GM23248 (cell line): Measurements from ENCODE around the gene ZNF679. TPM values are rescaled to one million over a fixed set of nuclear protein-coding genes. Genes with fewer than 3 reads are reported as not detected.
"Not testable (repeated sequence)": the region's sequence is repeated elsewhere in the genome, so short reads cannot be mapped to it uniquely, and the experiment has no call there.

Source experiments
- DNase-seq: peaks from one replicate; pipeline ENCODE4 v3.0.0-alpha.2; 2015
- H2AFZ ChIP-seq: fragments of 200-600 bp; sonication (generic); 2 replicates; pipeline ENCODE4 v1.6.1; 2016; ENCODE audit warnings: antibody characterized with exemption
- H3F3A ChIP-seq: fragments of 200-600 bp; sonication (generic); 2 replicates; pipeline ENCODE4 v1.6.1; 2016; ENCODE audit warnings: mild to moderate bottlenecking, antibody characterized with exemption, mixed run types; ENCODE audit not compliant: insufficient read depth
- H3K27ac ChIP-seq: fragments of 200-600 bp; sonication (generic); 2 replicates; pipeline ENCODE4 v1.5.1; 2016; ENCODE audit warnings: mild to moderate bottlenecking
- H3K27me3 ChIP-seq: fragments of 200-600 bp; sonication (generic); replicated peaks from 2 replicates; pipeline ENCODE4 v1.6.1; 2016; ENCODE audit warnings: mild to moderate bottlenecking; ENCODE audit not compliant: insufficient read depth
- H3K36me3 ChIP-seq: fragments of 200-600 bp; sonication (generic); 2 replicates; pipeline ENCODE4 v1.6.1; 2016; ENCODE audit warnings: low read depth, mild to moderate bottlenecking
- H3K4me1 ChIP-seq: fragments of 200-600 bp; sonication (generic); 2 replicates; pipeline ENCODE4 v1.6.1; 2016; ENCODE audit warnings: mild to moderate bottlenecking; ENCODE audit not compliant: insufficient read depth
- H3K4me2 ChIP-seq: fragments of 200-600 bp; sonication (generic); one replicate; pipeline ENCODE4 v1.6.1; 2016; ENCODE audit warnings: mild to moderate bottlenecking; ENCODE audit not compliant: unreplicated experiment
- H3K4me3 ChIP-seq: fragments of 200-600 bp; sonication (generic); 2 replicates; pipeline ENCODE4 v1.5.1; 2016; ENCODE audit warnings: mild to moderate bottlenecking
- H3K79me2 ChIP-seq: fragments of 200-600 bp; sonication (generic); 2 replicates; pipeline ENCODE4 v1.6.1; 2016; ENCODE audit warnings: mild to moderate bottlenecking; ENCODE audit not compliant: insufficient read depth
- H3K9ac ChIP-seq: fragments of 200-600 bp; sonication (generic); 2 replicates; pipeline ENCODE4 v1.6.1; 2016; ENCODE audit warnings: mild to moderate bottlenecking
- H3K9me2 ChIP-seq: fragments of 200-600 bp; sonication (generic); 2 replicates; pipeline ENCODE4 v1.6.1; 2016; ENCODE audit warnings: mixed run types, mild to moderate bottlenecking, moderate library complexity; ENCODE audit not compliant: insufficient read depth
- H3K9me3 ChIP-seq: fragments of 200-600 bp; sonication (generic); one replicate; pipeline ENCODE4 v1.6.1; 2017; ENCODE audit warnings: low read depth
- H4K20me1 ChIP-seq: fragments of 200-600 bp; sonication (generic); 2 replicates; pipeline ENCODE4 v1.6.0; 2016; ENCODE audit not compliant: insufficient read depth
- EZH2 ChIP-seq: fragments of 200-600 bp; sonication (generic); IDR thresholded peaks from 2 replicates; pipeline ENCODE4 v1.6.1; 2018; ENCODE audit warnings: antibody characterized with exemption, mild to moderate bottlenecking; ENCODE audit not compliant: insufficient read depth, poor library complexity, severe bottlenecking
- EZH2phosphoT487 ChIP-seq: fragments of 200-600 bp; sonication (generic); IDR thresholded peaks from 2 replicates; pipeline ENCODE4 v1.6.1; 2018; ENCODE audit warnings: antibody characterized with exemption, moderate library complexity, mild to moderate bottlenecking, low read depth; ENCODE audit not compliant: insufficient read depth
- WGBS, 2 experiments: methylation state at CpG; one replicate each; pipeline ENCODE4 v1.1.6; 2015 to 2017; ENCODE audit warnings: low lambda C conversion rate in 2 of 2, low coverage in 1 of 2; ENCODE audit errors: missing lambda C conversion rate in 2 of 2; 5-methylcytosine and 5-hydroxymethylcytosine counted together
- in situ Hi-C: fragments of 300-500 bp; cut with MboI; formaldehyde crosslinking; loops from 2 replicates; pipeline ENCODE4 v1.15.0; 2020
- polyA plus RNA-seq: library from polyadenylated mRNA; unstranded; fragments of >200 nt; fragmentation: Nextera tagmentation; extraction: Ambion mirVana; gene quantifications from 2 replicates; pipeline ENCODE4 v1.2.1, GENCODE V29; 2016
- total RNA-seq: library from RNA; depleted of rRNA; stranded (reverse); fragments of >200 nt; shearing (Covaris generic); gene quantifications from 2 replicates; pipeline ENCODE4 v1.2.3, GENCODE V29; 2014; rRNA removed

Gene ZNF679
- not detected in 2 replicates for total RNA-seq
- not detected in 2 replicates for polyA plus RNA-seq

GRCh38 chr7:64228174-64228573 lies at the start of gene ZNF679:
Gene ZNF679 (plus strand): TSS chr7:64228474. CDS start chr7:64249118, 20,644 bp downstream.
- H3K27ac ChIP-seq, H3K9me2 ChIP-seq, in situ Hi-C loops, H3K79me2 ChIP-seq, H3K36me3 ChIP-seq, H3K9ac ChIP-seq, H3F3A ChIP-seq, DNase-seq, H3K27me3 ChIP-seq, H3K9me3 ChIP-seq, H3K4me1 ChIP-seq, H4K20me1 ChIP-seq, H2AFZ ChIP-seq, H3K4me2 ChIP-seq, H3K4me3 ChIP-seq: not testable (repeated sequence)
- 24 to 27% methylated on average over 1 of the region's 1 CpG for WGBS, 2 experiments

DNA sequence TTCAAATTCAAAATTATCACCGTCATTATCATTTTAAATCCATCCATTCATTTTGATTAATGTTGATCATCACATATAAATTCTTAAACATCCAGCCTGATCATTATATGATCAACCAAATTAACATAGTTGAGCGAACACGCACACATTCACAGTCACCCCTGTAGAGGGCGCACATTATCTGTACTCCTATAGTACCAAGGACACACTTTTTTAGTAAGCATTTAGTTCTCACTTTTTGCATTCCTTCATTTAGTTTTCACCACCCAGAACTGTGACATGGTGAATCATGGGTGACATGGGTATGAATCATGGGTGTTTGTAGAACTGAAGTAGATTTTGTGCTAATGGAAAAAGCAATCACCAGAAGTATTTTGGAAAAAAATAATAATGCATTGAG lies 47.3 kb upstream of the ZNF679 start:
- H3K79me2 ChIP-seq: no peaks in the 10 kb centered on the region
- no peaks in the 10 kb centered on the region for H3K9me3 ChIP-seq
- peak; percentile 14 for DNase-seq
- no peak overlapping the region for H3K9ac ChIP-seq
- H3F3A ChIP-seq: no peaks in the 10 kb centered on the region
- TF ChIP-seq EZH2 (no peak), EZH2phosphoT487 (no peak)
- no peak overlapping the region for H2AFZ ChIP-seq
- no peak overlapping the region for H3K4me3 ChIP-seq
- H3K36me3 ChIP-seq: no peaks in the 10 kb centered on the region
- in situ Hi-C loops: no loop called here
- no peaks in the 10 kb centered on the region for H3K27me3 ChIP-seq
- no peak overlapping the region for H3K27ac ChIP-seq
- H4K20me1 ChIP-seq: no peaks in the 10 kb centered on the region
- no peaks in the 10 kb centered on the region for H3K4me1 ChIP-seq
- no peak overlapping the region for H3K4me2 ChIP-seq
- WGBS, 2 experiments: 36 to 38% methylated on average over 4 of the region's 4 CpGs
- no peaks in the 10 kb centered on the region for H3K9me2 ChIP-seq

- Histone ChIP-seq H3K79me2 (no peaks in the 10 kb centered on the region), H3K4me2 (no peak overlapping the region), H3K36me3 (no peaks in the 10 kb centered on the region), H3F3A (no peaks in the 10 kb centered on the region), H3K9ac (no peak overlapping the region), H3K4me1 (no peaks in the 10 kb centered on the region), H3K9me2 (no peaks in the 10 kb centered on the region), H2AFZ (no peak overlapping the region), H3K9me3 (no peaks in the 10 kb centered on the region), H4K20me1 (no peaks in the 10 kb centered on the region), H3K27ac (no peak overlapping the region), H3K4me3 (no peak overlapping the region), H3K27me3 (no peaks in the 10 kb centered on the region)
- WGBS, 2 experiments: 40 to 42% methylated on average over 40 to 45 of the region's 46 CpGs
- in situ Hi-C loops: no loop called here
- no peak for TF ChIP-seq EZH2phosphoT487
- no peak for TF ChIP-seq EZH2
- DNase-seq: no peak
Measured at GRCh38 chr7:64181586-64181985, 46.7 kb upstream of the ZNF679 start.

- H3F3A ChIP-seq: no peaks in the 10 kb centered on the region
- no peaks in the 10 kb centered on the region for H3K9me2 ChIP-seq
- no peak overlapping the region for H3K4me3 ChIP-seq
- H3K4me1 ChIP-seq: no peaks in the 10 kb centered on the region
- H3K4me2 ChIP-seq: no peak overlapping the region
- H3K9ac ChIP-seq: no peak overlapping the region
- DNase-seq: no peak
- H3K36me3 ChIP-seq: no peaks in the 10 kb centered on the region
- WGBS, 2 experiments: 30 to 34% methylated on average over 53 to 54 of the region's 66 CpGs
- H3K9me3 ChIP-seq: no peaks in the 10 kb centered on the region
- H3K27me3 ChIP-seq: no peaks in the 10 kb centered on the region
- in situ Hi-C loops: no loop called here
- no peak overlapping the region for H2AFZ ChIP-seq
- H3K27ac ChIP-seq: no peak overlapping the region
- no peak for TF ChIP-seq EZH2phosphoT487
- no peak for TF ChIP-seq EZH2
- no peaks in the 10 kb centered on the region for H4K20me1 ChIP-seq
- H3K79me2 ChIP-seq: no peaks in the 10 kb centered on the region
Measured at GRCh38 chr7:64182036-64182790, 46.1 kb upstream of the ZNF679 start.

GRCh38 chr7:64183126-64183742 lies 45.0 kb upstream of the ZNF679 start:
- Histone ChIP-seq H2AFZ (no peak overlapping the region), H3K27me3 (no peaks in the 10 kb centered on the region), H3K4me1 (no peaks in the 10 kb centered on the region), H3F3A (no peaks in the 10 kb centered on the region), H3K9me2 (no peaks in the 10 kb centered on the region), H3K36me3 (no peaks in the 10 kb centered on the region), H3K4me2 (no peak overlapping the region), H3K9ac (no peak overlapping the region), H3K4me3 (no peak overlapping the region), H3K27ac (no peak overlapping the region), H4K20me1 (no peaks in the 10 kb centered on the region), H3K79me2 (no peaks in the 10 kb centered on the region), H3K9me3 (no peaks in the 10 kb centered on the region)
- DNase-seq: peak; percentile 5
- WGBS, 2 experiments: 10 to 24% methylated on average over 24 to 26 of the region's 31 CpGs
- no peak for TF ChIP-seq EZH2phosphoT487
- TF ChIP-seq EZH2: no peak
- in situ Hi-C loops: no loop called here
